ENCODE data around the gene SLC22A7.

SLC22A7 gene

GRCh38 chr6:43297644-43298564, at the start of gene SLC22A7:
Gene SLC22A7, plus strand, starts transcription at chr6:43298260. Its CDS starts 99 bp downstream, at chr6:43298359.
- no peak for DNase-seq (ENCODE audit: low read depth in 2 of 2)

- DNase-seq (ENCODE audit: low read depth in 2 of 2): no peak
Observed at GRCh38 chr6:43248791-43249190, 49.3 kb upstream of the SLC22A7 start.

DNA sequence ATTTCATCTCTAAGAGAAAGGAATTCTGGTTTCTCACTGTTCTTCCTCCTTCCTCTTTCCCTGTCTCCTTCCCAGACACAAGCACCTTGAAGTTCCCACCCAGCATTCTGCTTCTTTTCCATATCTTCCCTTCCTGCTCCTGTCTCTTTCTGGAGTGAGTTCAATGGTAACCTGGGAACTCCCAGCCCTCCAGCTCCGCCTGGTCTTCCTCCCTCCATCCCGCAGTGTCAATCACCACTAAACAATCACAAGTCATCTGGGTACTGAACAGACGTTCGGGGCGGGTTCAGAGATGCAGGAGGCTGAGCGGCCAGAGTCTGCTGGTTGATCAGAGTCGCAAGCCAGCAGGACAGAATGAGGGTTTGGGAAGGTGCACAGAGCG, 47.1 kb upstream of the SLC22A7 start:
- DNase-seq (ENCODE audit: low read depth in 2 of 2): no peak

DNA sequence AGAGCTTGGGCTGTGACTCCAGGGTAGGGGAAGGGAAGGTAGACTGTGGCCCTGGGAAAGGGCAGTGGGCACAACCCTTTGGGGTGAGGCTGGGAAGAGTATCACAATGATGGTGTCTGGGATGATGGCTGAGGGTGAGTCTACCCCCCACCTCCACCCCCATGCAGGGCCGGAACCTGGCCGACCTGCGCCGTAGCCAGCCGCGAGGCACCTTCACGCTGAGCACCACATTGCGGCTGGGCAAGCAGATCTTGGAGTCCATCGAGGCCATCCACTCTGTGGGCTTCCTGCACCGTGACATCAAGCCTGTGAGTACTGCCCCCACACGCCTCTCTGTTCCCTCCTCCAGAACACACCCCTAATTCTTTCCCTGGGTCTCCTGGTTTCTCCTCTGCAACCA, 44.7 kb upstream of the SLC22A7 start:
- DNase-seq (ENCODE audit: low read depth in 2 of 2): no peak

- DNase-seq (ENCODE audit: low read depth in 2 of 2): no peak
Observed at GRCh38 chr6:43254138-43254817, 43.8 kb upstream of the SLC22A7 start.

GRCh38 chr6:43254846-43255245, 43.2 kb upstream of the SLC22A7 start:
- DNase-seq (ENCODE audit: low read depth in 2 of 2): no peak

GRCh38 chr6:43255408-43256054, 42.5 kb upstream of the SLC22A7 start:
- no peak for DNase-seq (ENCODE audit: low read depth in 2 of 2)

GRCh38 chr6:43256670-43257366, 41.2 kb upstream of the SLC22A7 start:
- DNase-seq (ENCODE audit: low read depth in 2 of 2): no peak

DNA sequence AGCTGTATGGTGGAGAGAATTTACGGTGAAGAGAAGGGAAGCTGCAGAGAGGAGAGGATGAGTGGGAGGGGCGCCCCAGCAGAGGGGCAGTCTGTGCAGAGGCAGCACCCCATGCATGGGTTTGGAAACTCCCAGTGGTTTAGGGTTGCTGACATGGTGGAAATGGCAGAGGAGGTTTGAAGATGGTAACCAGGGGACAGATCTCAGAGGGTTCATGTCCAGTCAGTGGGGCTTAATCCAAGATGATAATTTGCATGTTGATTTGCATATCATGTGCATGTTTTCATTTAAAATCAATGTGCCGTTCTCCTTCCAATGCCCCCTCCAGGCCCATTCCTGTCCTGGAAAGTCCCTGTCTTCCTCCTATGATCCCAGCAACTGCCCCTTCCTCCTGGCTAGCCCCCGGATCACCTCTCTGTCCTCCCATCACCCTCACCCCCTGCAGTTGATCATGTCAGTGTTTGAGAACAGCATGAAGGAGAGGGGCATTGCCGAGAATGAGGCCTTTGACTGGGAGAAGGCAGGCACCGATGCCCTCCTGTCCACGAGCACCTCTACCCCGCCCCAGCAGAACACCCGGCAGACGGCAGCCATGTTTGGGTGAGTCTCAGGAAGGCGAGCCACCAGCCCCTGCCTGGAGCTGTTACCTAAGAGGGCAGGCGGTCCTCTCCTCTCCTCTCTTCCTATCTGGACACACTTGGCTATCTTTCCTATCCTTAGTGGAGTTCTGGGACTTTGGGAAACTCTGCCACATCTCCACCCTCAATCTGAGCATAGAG, 40.5 kb upstream of the SLC22A7 start:
- no peak for DNase-seq (ENCODE audit: low read depth in 2 of 2)

DNA sequence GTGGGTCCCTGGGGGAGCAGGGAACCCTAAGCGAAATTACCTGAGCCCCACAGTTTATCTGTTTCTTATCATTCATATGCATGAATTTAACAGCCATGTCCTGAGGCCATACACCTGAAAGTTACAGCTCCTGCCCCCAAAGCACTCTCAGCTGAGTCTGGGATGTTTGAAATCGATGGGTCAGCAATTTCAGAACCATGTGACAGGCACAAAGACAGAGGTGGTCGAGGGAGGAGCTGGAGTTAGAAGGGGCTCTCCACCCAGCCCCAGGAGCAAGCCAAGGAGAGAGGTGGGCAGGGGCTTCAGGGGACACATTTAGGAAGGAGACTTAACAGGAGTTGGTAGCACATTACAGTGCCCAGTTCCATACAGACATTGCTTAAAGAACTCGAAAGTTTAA, 39.9 kb upstream of the SLC22A7 start:
- DNase-seq (ENCODE audit: low read depth in 2 of 2): no peak

- DNase-seq (ENCODE audit: low read depth in 2 of 2): no peak
Observed at GRCh38 chr6:43258807-43259686, 39.0 kb upstream of the SLC22A7 start.

DNA sequence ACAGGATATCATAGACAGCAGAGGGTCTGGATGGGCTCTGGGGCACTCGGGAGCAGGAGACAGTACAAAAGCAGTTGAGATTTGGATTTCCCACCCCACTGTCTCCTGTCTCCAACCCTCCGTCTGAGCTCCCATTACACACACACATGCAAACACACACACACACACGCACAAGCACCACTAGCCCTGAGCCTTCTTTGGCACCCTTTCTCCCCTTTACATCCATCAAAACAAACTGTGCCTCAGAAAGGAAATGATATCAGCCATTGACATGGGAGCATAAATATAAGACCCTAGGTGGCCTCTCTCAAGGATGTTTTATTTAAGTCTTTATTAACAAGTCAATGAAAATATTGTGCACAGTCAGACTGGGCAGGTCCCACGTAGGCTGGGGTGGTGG, 37.3 kb upstream of the SLC22A7 start:
- DNase-seq (ENCODE audit: low read depth in 2 of 2): no peak

GRCh38 chr6:43261198-43261597, 36.9 kb upstream of the SLC22A7 start:
- no peak for DNase-seq (ENCODE audit: low read depth in 2 of 2)

GRCh38 chr6:43262000-43262779, 35.9 kb upstream of the SLC22A7 start:
- DNase-seq (ENCODE audit: low read depth in 2 of 2): no peak

- DNase-seq (ENCODE audit: low read depth in 2 of 2): no peak
Observed at GRCh38 chr6:43262780-43263313, 35.2 kb upstream of the SLC22A7 start.

DNA sequence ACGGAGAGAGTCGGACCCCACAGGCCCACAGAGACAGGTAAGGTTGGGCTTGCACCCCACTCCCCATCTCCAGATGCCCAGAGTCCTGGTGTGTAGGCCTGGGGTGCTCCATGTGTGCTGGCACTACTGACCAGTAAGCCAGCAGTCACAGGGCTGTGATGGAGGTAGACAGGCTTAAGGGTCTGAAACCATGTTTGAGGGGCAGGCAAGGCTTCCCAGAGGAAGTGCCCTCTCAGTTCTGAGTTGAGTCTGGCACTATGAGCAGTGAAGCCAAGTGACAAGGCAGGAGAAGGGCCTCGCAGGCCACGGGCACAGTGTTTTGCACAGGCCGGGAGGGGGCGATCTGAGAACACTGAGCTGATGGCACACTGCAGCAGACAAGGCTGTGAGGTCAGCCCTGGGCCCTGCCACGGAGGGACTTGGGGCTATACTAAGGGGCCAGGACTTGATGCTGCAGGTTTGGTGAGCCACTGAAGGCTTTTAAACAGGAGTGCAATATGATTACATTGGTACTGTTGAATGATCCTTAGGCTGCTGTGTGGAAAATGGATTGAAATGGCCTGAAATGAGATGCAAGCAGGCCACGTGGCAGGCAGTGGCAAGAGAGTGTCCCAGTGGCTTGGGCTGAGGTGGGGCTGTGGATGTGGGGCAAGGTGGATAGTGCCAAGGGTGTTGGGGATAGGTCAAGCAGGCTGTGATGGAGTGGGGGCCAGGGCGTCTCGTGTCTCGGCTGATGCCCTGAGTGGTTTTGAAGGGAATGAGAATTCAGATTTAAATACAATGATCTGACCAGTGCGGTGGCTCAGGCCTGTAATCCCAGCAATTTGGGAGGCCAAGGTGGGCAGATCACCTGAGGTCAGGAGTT, 34.5 kb upstream of the SLC22A7 start:
- peak in 1 of 2 experiments; percentile 23 for DNase-seq (ENCODE audit: low read depth in 2 of 2)

DNA sequence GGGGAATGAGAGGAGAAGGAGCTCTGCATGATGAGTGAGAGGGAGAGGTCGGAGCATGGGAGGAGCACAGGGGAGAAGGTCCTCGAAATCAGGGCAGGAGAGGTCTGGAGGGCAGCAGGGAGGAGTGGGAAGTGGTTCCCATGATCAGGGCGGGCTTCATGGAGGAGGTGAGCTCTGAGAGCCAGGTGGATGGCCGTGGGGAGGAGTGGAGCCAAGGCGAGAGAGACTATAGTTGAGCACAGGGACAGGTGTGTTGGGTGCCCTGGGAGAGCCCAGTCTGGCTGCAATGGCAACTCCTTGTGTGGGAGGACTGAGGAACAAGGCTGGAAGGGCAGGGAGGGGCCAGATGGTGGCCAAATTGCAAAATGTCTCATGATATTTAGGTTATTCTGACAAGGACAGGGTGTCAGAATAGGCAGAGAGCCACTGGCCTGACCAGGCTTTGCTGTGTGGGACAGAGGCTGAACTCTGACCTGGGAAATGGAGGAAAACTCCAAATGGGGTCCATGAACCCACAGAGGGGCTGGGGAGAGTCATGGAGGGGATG, 33.4 kb upstream of the SLC22A7 start:
- no peak for DNase-seq (ENCODE audit: low read depth in 2 of 2)

DNA sequence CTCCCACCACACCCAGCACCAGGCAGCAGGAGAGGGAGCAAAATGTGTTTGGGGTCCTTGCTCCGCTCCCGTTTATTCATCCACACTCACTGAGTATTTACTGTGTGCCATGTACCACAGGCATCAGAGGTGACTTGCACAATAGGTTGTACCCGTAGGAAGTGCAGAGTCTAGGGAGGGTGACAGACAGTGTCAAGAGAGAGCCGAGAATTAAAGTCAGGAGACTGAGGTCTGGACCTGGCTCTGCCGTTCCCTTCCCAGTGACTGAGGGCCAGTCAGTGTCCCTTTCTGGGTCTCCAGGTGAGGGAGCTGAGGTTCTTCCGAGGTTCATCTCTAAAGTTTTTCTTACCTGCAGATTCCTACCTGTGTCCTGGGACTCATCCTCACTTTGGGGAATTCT, 32.5 kb upstream of the SLC22A7 start:
- no peak for DNase-seq (ENCODE audit: low read depth in 2 of 2)
